GM23248 (cell line): ENCODE data around the gene HIVEP3. TPM values are rescaled to one million over a fixed set of nuclear protein-coding genes. Genes with fewer than 3 reads are reported as not detected.
"Not testable (repeated sequence)": the region's sequence is repeated elsewhere in the genome, so short reads cannot be mapped to it uniquely, and the experiment has no call there.

Experiments
- DNase-seq: peaks from one replicate; pipeline ENCODE4 v3.0.0-alpha.2; 2015
- H2AFZ ChIP-seq: fragments of 200-600 bp; sonication (generic); 2 replicates; pipeline ENCODE4 v1.6.1; 2016; ENCODE audit warnings: antibody characterized with exemption
- H3F3A ChIP-seq: fragments of 200-600 bp; sonication (generic); 2 replicates; pipeline ENCODE4 v1.6.1; 2016; ENCODE audit warnings: mild to moderate bottlenecking, antibody characterized with exemption, mixed run types; ENCODE audit not compliant: insufficient read depth
- H3K27ac ChIP-seq: fragments of 200-600 bp; sonication (generic); 2 replicates; pipeline ENCODE4 v1.5.1; 2016; ENCODE audit warnings: mild to moderate bottlenecking
- H3K27me3 ChIP-seq: fragments of 200-600 bp; sonication (generic); replicated peaks from 2 replicates; pipeline ENCODE4 v1.6.1; 2016; ENCODE audit warnings: mild to moderate bottlenecking; ENCODE audit not compliant: insufficient read depth
- H3K36me3 ChIP-seq: fragments of 200-600 bp; sonication (generic); 2 replicates; pipeline ENCODE4 v1.6.1; 2016; ENCODE audit warnings: low read depth, mild to moderate bottlenecking
- H3K4me1 ChIP-seq: fragments of 200-600 bp; sonication (generic); 2 replicates; pipeline ENCODE4 v1.6.1; 2016; ENCODE audit warnings: mild to moderate bottlenecking; ENCODE audit not compliant: insufficient read depth
- H3K4me2 ChIP-seq: fragments of 200-600 bp; sonication (generic); one replicate; pipeline ENCODE4 v1.6.1; 2016; ENCODE audit warnings: mild to moderate bottlenecking; ENCODE audit not compliant: unreplicated experiment
- H3K4me3 ChIP-seq: fragments of 200-600 bp; sonication (generic); 2 replicates; pipeline ENCODE4 v1.5.1; 2016; ENCODE audit warnings: mild to moderate bottlenecking
- H3K79me2 ChIP-seq: fragments of 200-600 bp; sonication (generic); 2 replicates; pipeline ENCODE4 v1.6.1; 2016; ENCODE audit warnings: mild to moderate bottlenecking; ENCODE audit not compliant: insufficient read depth
- H3K9ac ChIP-seq: fragments of 200-600 bp; sonication (generic); 2 replicates; pipeline ENCODE4 v1.6.1; 2016; ENCODE audit warnings: mild to moderate bottlenecking
- H3K9me2 ChIP-seq: fragments of 200-600 bp; sonication (generic); 2 replicates; pipeline ENCODE4 v1.6.1; 2016; ENCODE audit warnings: mixed run types, mild to moderate bottlenecking, moderate library complexity; ENCODE audit not compliant: insufficient read depth
- H3K9me3 ChIP-seq: fragments of 200-600 bp; sonication (generic); one replicate; pipeline ENCODE4 v1.6.1; 2017; ENCODE audit warnings: low read depth
- H4K20me1 ChIP-seq: fragments of 200-600 bp; sonication (generic); 2 replicates; pipeline ENCODE4 v1.6.0; 2016; ENCODE audit not compliant: insufficient read depth
- EZH2 ChIP-seq: fragments of 200-600 bp; sonication (generic); IDR thresholded peaks from 2 replicates; pipeline ENCODE4 v1.6.1; 2018; ENCODE audit warnings: antibody characterized with exemption, mild to moderate bottlenecking; ENCODE audit not compliant: insufficient read depth, poor library complexity, severe bottlenecking
- EZH2phosphoT487 ChIP-seq: fragments of 200-600 bp; sonication (generic); IDR thresholded peaks from 2 replicates; pipeline ENCODE4 v1.6.1; 2018; ENCODE audit warnings: antibody characterized with exemption, moderate library complexity, mild to moderate bottlenecking, low read depth; ENCODE audit not compliant: insufficient read depth
- WGBS, 2 experiments: methylation state at CpG; one replicate each; pipeline ENCODE4 v1.1.6; 2015 to 2017; ENCODE audit warnings: low lambda C conversion rate in 2 of 2, low coverage in 1 of 2; ENCODE audit errors: missing lambda C conversion rate in 2 of 2; 5-methylcytosine and 5-hydroxymethylcytosine counted together
- in situ Hi-C: fragments of 300-500 bp; cut with MboI; formaldehyde crosslinking; loops from 2 replicates; pipeline ENCODE4 v1.15.0; 2020
- polyA plus RNA-seq: library from polyadenylated mRNA; unstranded; fragments of >200 nt; fragmentation: Nextera tagmentation; extraction: Ambion mirVana; gene quantifications from 2 replicates; pipeline ENCODE4 v1.2.1, GENCODE V29; 2016
- total RNA-seq: library from RNA; depleted of rRNA; stranded (reverse); fragments of >200 nt; shearing (Covaris generic); gene quantifications from 2 replicates; pipeline ENCODE4 v1.2.3, GENCODE V29; 2014

HIVEP3 gene
- total and polyA plus RNA-seq, 2 experiments from 2014 or later, result 1.7 to 7.2 TPM

DNA sequence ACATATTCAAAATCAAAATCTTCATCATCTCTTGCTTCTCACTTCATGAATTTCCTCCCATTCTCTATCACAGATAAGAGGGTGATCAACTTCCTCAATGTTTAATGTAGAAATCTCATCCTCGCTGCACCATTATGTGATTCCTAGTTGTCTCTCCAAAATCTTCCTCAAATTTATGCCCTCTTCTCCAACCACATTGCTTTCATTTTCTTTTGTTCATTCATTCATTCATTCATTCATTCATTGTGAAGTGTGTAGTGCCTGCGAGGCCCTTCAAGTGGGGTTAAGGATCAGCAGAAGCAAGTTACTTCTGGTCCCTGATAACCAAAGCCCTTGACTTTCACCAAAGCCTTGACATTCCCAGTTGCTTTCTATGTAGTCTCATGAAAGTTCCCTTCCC, 33.5 kb upstream of the HIVEP3 start:
- H3K4me1 ChIP-seq, result peaks cover 34% of the 10 kb centered on the region
- no peaks in the 10 kb centered on the region for H3K9me3 ChIP-seq
- WGBS, 2 experiments, result 83 to 84% methylated on average over 2 of the region's 2 CpGs
- no peak for DNase-seq
- H3K9ac ChIP-seq, result no peak overlapping the region
- TF ChIP-seq EZH2 (no peak), EZH2phosphoT487 (no peak)
- no peak overlapping the region for H3K27ac ChIP-seq
- H3K27me3 ChIP-seq, result no peaks in the 10 kb centered on the region
- no peaks in the 10 kb centered on the region for H3K79me2 ChIP-seq
- no peak overlapping the region for H3K4me2 ChIP-seq
- no peak overlapping the region for H3K4me3 ChIP-seq
- H2AFZ ChIP-seq, result no peak overlapping the region
- H3K9me2 ChIP-seq, result no peaks in the 10 kb centered on the region
- peaks cover 45% of the 10 kb centered on the region for H3F3A ChIP-seq
- H3K36me3 ChIP-seq, result no peaks in the 10 kb centered on the region
- H4K20me1 ChIP-seq, result no peaks in the 10 kb centered on the region
- in situ Hi-C loops, result no loop called here

DNA sequence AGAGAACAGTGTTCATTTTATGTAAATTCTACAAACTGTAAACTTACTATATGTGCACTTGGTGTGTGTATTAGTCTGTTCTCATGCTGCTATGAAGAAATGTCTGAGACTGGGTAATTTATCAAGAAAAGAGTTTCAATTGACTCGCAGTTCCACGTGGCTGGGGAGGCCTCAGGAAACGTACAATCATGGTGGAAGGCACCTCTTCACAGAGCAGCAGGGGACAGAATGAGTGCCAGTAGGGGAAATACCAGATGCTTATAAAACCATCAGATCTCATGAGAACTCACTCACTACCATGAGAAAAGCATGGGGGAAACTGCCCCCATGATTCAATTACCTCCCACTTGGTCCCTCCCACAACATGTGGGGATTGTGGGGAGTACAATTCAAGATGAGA, 32.8 kb upstream of the HIVEP3 start:
- H3K4me2 ChIP-seq, H4K20me1 ChIP-seq, H3K9me2 ChIP-seq, H3K36me3 ChIP-seq, H3K4me3 ChIP-seq, H3K27me3 ChIP-seq, in situ Hi-C loops, H2AFZ ChIP-seq, H3K9ac ChIP-seq, H3K27ac ChIP-seq, H3K9me3 ChIP-seq, H3K79me2 ChIP-seq, DNase-seq: not testable (repeated sequence)
- H3K4me1 ChIP-seq, result peaks cover 27% of the 10 kb centered on the region
- 81 to 90% methylated on average over 3 of the region's 3 CpGs for WGBS, 2 experiments
- peaks cover 38% of the 10 kb centered on the region for H3F3A ChIP-seq

DNA sequence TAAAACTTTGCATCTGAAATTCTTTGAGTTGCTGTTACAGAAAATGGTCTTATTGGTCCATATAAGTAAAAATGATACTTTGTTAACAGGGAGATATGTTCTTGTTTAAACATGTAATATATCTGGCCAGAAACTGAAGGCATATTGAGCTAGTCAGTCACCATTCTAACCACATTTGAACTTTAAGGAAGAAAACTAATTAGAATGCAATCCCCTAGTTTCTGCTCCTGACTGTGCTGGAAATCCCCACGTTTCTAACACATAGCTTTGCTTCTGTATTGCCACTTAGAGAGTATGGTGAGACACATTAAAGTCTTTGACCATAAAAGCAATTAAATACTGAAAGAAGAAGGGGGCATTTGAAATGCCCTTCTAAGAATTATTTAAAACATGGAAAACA, 32.1 kb upstream of the HIVEP3 start:
- Histone ChIP-seq H4K20me1 (no peaks in the 10 kb centered on the region), H3K27me3 (no peaks in the 10 kb centered on the region), H3K36me3 (no peaks in the 10 kb centered on the region), H2AFZ (no peak overlapping the region), H3K4me2 (no peak overlapping the region), H3K27ac (no peak overlapping the region), H3K9me2 (no peaks in the 10 kb centered on the region), H3F3A (peaks cover 31% of the 10 kb centered on the region), H3K9ac (no peak overlapping the region), H3K4me3 (no peak overlapping the region), H3K79me2 (no peaks in the 10 kb centered on the region), H3K4me1 (peaks cover 21% of the 10 kb centered on the region), H3K9me3 (no peaks in the 10 kb centered on the region)
- in situ Hi-C loops, result no loop called here
- TF ChIP-seq EZH2, result no peak
- TF ChIP-seq EZH2phosphoT487, result no peak
- DNase-seq, result no peak
- 22 to 50% methylated on average over 1 of the region's 1 CpG for WGBS, 2 experiments

DNA sequence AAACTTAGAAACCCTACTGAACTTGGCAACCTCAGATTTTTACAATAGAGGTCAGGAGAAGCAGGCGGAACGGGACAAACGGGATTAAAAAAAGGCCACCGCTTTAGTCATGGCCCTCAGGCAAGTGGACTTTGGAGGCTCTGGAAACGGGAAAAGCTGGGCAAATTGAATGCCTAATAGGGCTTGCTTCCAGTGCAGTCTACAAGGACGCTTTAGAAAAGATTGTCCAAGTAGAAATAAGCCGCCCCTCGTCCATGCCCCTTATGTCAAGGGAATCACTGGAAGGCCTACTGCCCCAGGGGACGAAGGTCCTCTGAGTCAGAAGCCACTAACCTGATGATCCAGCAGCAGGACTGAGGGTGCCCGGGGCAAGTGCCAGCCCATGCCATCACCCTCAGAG, 27.2 kb upstream of the HIVEP3 start:
- H3K27ac ChIP-seq, H3K36me3 ChIP-seq, H4K20me1 ChIP-seq, H3K27me3 ChIP-seq, H3K9ac ChIP-seq, H3K4me3 ChIP-seq, H3K9me3 ChIP-seq, H3K4me2 ChIP-seq, H3F3A ChIP-seq, DNase-seq, H3K79me2 ChIP-seq, in situ Hi-C loops, H2AFZ ChIP-seq, H3K9me2 ChIP-seq, H3K4me1 ChIP-seq: not testable (repeated sequence)
- WGBS, 2 experiments, result 80 to 86% methylated on average over 10 of the region's 10 CpGs

DNA sequence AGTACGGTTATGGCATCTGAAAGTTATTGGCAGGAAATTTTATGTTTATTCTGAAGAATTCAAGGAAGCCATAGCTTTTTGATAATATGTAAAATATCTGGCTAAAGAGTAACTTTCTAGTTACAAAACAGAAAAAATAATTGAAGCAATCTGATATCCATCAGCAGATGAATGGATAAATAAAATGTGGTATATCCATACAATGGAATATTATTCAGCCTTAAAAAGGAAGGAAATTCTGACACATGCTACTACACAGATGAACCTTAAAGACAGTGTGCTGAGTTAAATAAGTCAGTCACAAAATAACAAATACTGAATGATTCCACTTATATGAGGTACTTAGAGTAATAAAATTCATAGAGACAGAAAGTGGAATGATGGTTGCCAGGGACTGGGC, 25.0 kb upstream of the HIVEP3 start:
- Histone ChIP-seq H3K4me2 (no peak overlapping the region), H3K27me3 (no peaks in the 10 kb centered on the region), H3K27ac (no peak overlapping the region), H3K4me3 (no peak overlapping the region), H2AFZ (no peak overlapping the region), H4K20me1 (no peaks in the 10 kb centered on the region), H3K4me1 (no peaks in the 10 kb centered on the region), H3K9me3 (no peaks in the 10 kb centered on the region), H3F3A (no peaks in the 10 kb centered on the region), H3K36me3 (no peaks in the 10 kb centered on the region), H3K9me2 (no peaks in the 10 kb centered on the region), H3K79me2 (no peaks in the 10 kb centered on the region), H3K9ac (no peak overlapping the region)
- in situ Hi-C loops, result no loop called here
- WGBS, 2 experiments, result 90 to 97% methylated on average over 1 of the region's 1 CpG
- TF ChIP-seq EZH2 (no peak), EZH2phosphoT487 (no peak)
- no peak for DNase-seq
